Measurements from ENCODE around the gene GLI1.
"Not testable (repeated sequence)": the region's sequence is repeated elsewhere in the genome, so short reads cannot be mapped to it uniquely, and the experiment has no call there.

GLI1 gene

DNA sequence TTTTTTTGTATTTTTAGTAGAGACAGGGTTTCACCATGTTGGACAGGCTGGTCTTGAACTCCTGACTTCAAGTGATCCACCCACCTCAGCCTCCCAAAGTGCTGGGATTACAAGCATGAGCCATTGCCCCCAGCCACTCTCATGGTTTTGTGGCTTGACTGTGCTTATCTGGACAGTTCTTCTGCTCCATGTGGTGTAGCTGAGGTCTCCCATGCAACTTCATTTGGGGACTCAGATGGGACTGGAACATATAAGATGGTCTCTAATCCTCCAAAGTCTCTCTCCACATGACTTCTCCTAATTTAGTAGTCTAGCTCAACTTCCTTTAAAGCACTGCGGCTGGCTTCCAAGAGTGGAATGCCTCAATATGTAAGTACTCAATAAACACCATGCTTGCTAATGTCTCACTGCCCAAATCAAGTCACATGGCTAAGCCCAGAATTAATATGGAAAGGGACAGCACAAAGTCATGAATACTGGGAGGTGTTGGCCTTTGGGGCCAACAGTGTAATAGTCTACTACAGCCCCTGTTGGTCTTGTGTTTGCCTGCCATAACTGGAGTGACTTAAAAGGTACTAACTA is 17.6 kb upstream of the GLI1 start:
- no peak for DNase-seq

DNA sequence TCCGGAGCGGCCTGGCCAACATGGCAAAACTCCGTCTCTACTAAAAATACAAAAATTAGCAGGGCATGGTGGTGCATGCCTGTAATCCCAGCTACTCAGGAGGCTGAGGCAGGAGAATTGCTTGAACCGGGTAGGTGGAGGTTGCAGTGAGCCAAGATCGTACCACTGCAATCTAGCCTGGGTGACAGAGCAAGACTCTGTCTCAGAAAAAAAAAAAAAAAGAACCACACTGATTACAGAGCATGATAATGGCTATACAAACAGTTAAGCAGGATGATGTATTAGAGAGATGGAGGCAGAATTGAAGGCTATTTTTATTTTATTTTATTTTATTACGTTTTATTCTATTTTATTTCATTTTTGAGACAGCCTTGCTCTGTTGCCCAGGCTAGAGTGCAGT is 15.2 kb upstream of the GLI1 start:
- DNase-seq = not testable (repeated sequence)

DNA sequence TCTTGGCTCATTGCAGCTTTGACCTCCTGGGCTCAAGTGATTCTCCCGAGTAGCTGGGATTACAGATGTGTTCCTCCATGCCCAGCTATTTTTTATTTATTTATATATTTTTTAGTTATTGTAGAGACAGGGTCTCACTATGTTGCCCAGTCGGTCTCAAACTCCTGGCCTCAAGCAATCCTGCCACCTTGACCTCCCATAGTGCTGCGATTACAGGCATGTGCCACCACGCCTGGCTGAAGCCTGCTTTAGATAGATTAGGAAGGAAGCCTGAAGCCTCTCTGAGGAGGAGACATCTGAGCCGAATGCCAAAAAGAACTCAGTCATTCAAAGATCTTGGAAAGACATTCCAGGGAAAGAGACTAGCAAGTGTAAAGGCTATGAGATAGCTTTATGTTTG is 14.8 kb upstream of the GLI1 start:
- DNase-seq = no peak

DNA sequence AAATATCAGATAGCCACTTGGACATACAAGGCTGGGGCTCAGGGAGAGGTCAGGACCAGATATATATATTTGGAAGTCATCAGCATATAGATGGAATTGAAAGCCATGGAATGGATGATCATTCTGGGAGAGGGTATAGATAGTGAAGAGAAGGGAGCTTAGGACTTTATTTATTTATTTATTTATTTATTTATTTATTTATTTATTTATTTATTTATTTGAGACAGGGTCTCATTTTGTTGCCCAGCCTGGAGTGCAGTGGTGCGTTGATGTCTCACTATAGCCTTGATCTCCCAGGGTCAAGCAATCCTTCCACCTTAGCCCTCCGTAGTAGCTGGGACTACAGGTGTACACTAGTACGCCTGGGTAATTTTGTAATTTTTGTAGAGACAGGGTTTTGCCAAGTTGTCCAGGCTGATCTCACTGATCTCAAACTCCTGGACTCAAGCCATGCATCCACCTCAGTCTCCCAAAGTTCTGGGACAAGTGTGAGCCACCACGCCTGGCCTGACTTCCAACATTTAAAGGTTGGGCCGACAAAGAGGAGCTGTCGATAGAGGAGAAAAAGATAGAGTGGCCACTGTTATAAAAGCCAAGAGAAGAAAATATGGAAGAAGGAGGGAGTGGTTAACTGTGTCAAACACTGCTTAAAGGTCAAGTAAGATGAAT is 13.2 kb upstream of the GLI1 start:
- no peak for DNase-seq

DNA sequence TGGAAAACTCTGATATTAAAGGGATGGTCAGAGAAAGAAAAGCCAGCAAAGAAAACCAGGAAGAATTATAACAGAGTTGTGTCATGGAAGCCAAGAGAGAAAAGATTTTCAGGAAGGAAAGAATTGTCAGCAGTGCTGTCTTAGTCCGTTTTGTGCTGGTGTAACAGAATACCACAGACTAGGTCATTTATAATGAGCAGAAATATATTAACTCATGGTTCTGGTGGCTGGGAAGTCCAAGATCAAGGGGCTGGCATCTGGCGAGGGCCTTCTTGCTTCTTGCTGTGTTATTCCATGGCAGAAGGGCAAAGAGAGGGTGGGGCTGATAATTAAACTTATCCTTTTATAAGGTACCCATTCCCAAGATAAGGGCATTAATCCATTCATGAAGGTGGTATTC is 10.9 kb upstream of the GLI1 start:
- no peak for DNase-seq

DNA sequence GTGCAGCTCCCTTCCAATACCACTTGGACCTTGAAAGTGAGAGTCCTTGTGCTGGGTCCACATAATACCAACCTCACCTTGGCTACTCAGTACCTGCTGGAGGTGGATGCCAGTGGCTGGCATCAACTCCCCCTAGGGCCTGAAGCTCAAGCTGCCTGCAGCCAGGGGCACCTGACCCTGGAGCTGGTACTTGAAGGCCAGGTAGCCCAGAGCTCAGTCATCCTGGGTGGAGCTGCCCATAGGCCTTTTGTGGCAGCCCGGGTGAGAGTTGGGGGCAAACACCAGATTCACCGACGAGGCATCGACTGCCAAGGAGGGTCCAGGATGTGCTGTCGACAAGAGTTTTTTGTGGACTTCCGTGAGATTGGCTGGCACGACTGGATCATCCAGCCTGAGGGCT is 10.2 kb upstream of the GLI1 start:
- DNase-seq = no peak

DNA sequence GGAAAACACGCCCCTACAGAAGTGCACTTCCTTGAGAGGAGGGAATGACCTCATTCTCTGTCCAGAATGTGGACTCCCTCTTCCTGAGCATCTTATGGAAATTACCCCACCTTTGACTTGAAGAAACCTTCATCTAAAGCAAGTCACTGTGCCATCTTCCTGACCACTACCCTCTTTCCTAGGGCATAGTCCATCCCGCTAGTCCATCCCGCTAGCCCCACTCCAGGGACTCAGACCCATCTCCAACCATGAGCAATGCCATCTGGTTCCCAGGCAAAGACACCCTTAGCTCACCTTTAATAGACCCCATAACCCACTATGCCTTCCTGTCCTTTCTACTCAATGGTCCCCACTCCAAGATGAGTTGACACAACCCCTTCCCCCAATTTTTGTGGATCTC is 9.5 kb upstream of the GLI1 start:
- DNase-seq = no peak

- DNase-seq = no peak
These were observed 8.3 kb upstream of the GLI1 start for GRCh38 chr12:57451233-57451778.

DNA sequence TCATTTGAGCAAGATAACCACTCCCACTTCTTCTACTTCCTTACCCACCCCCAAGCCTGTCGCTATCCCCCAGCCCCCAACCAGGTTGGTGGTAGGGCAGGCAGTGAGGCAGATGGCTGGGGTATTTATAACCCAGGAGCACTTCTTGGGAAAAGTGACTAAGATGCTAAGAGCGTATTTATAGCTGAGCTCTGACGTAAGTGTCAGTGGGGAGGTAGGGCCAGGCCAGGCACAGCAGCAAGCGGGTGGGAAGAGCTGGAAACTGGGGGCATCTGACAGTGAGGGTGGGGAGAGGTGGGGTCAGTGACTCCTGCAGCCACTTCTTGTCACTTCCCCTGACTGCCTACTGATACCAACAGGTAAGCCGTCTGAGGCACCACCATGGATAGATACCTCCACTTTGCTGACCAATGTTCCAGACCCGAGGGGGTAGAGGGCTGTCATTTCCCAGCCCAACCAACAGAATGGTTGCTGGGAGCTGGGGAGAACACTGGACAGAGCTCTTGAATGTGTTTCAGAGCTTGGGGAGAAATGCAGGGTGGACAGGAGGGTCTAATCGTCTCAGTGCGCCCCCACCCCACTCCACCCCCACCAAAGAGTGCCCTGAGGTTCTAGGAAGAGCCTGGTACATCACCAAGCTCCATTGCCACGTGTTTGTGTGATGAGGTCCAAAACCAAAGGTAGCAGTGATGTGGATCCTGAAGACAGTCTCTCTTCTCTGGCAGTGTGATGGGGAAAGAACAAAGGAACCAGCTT is 7.2 kb upstream of the GLI1 start:
- DNase-seq = peak; percentile 57

- DNase-seq = peak; percentile 55
These were observed 6.6 kb upstream of the GLI1 start for GRCh38 chr12:57452937-57453509.

- no peak for DNase-seq
These were observed 5.4 kb upstream of the GLI1 start for GRCh38 chr12:57454213-57454565.

GRCh38 chr12:57454566-57455373 is 4.8 kb upstream of the GLI1 start, which contains the start of gene INHBE:
TSS of gene INHBE (plus strand) at chr12:57455307. CDS start at chr12:57455537, 230 bp downstream.
- no peak for DNase-seq

DNA sequence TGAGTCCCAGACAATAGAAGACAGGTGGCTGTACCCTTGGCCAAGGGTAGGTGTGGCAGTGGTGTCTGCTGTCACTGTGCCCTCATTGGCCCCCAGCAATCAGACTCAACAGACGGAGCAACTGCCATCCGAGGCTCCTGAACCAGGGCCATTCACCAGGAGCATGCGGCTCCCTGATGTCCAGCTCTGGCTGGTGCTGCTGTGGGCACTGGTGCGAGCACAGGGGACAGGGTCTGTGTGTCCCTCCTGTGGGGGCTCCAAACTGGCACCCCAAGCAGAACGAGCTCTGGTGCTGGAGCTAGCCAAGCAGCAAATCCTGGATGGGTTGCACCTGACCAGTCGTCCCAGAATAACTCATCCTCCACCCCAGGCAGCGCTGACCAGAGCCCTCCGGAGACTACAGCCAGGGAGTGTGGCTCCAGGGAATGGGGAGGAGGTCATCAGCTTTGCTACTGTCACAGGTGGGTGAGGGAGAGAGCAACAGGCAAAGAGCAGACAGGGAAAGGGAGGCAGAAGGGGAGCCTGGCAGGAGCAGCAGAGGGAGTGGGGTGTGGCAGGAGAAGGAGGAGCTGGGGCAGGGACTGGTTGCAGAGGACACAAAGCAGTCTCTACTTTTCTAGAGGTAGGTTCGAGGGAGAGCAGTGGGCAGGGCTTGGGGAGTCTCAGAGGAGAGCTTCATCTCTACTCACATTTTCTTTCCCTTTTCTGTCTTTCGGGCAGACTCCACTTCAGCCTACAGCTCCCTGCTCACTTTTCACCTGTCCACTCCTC is 4.0 kb upstream of the GLI1 start:
- no peak for DNase-seq

DNA sequence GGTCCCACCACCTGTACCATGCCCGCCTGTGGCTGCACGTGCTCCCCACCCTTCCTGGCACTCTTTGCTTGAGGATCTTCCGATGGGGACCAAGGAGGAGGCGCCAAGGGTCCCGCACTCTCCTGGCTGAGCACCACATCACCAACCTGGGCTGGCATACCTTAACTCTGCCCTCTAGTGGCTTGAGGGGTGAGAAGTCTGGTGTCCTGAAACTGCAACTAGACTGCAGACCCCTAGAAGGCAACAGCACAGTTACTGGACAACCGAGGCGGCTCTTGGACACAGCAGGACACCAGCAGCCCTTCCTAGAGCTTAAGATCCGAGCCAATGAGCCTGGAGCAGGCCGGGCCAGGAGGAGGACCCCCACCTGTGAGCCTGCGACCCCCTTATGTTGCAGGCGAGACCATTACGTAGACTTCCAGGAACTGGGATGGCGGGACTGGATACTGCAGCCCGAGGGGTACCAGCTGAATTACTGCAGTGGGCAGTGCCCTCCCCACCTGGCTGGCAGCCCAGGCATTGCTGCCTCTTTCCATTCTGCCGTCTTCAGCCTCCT is 3.4 kb upstream of the GLI1 start:
- DNase-seq = peak; percentile 60

- DNase-seq = no peak
These were observed 2.7 kb upstream of the GLI1 start for GRCh38 chr12:57456737-57457490.

GRCh38 chr12:57458665-57459054 is 925 bp upstream of the GLI1 start:
- DNase-seq = no peak

- DNase-seq = peak; percentile 95
These were observed 383 bp upstream of the GLI1 start for GRCh38 chr12:57459055-57459749.

GRCh38 chr12:57460468-57460784 is 841 bp downstream of the GLI1 start:
- no peak for DNase-seq

DNA sequence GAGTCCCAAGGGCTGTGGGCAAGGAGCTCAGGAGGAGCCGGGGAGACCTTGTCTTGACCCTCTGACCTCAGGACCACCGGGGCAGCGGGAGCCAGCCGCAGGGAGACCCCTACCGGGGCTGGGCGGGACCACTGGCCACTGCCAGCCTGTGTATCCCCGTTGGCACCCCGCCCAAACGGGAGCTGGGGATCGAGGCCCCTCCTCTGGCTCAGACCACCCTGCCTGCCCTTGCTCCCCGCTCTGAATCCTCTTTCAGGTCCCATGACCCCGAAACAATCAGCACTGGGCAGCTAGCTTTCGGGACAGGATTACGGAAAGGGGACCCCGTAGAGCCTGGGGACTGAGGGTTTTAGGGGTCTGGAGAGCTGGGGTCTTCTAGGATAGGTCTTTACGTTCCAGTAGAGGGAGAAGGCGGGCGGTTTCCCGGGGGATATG is 1.3 kb downstream of the GLI1 start:
- no peak for DNase-seq

DNA sequence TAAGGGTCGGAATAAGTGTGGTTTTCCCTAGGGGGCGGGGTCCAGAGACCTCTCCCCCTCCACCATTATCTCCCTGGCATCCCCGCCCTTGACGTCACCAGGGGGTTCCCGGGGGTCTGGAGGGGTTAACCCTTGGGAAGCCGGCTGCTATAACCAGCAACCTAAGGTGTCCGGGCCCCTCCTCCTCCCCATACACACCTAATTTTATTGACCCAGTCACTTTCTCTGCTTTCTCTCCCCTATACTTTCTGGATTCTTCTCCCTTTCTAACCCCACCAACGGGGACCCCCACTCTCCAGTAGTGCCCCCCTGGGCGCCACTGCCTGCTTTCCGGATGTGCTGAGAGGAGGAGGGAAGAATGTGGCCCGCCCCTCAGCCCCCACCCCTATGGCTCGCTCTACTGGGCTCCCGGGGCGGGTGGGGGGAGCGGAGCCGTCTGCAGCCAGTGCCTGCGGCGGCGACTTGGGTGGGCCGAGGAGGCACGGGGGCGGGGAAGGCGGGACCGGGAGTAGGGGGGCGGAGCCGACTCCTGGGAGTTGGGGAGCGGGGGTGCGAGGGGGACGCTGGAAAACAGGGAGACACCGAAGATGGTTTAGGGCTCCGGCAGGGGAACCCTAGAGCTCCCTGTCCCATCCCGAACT is 1.8 kb downstream of the GLI1 start:
- no peak for DNase-seq
